Activated gamma-delta T cell treated with anti-CD3 and anti-CD28 coated beads, Interleukin-2, amount 50 U/mL, for 16 hours (primary cell): ENCODE results near the gene KIFAP3.
"Not testable (repeated sequence)": the region's sequence is repeated elsewhere in the genome, so short reads cannot be mapped to it uniquely, and the experiment has no call there.

Experiments used
- DNase-seq: peaks from one replicate; pipeline ENCODE4 v3.0.0-alpha.2; 2020; ENCODE audit warnings: low read depth

KIFAP3 gene

GRCh38 chr1:169924063-169924462 is 150.4 kb downstream of the KIFAP3 start:
- DNase-seq: no peak

- DNase-seq: no peak
These were observed 153.4 kb downstream of the KIFAP3 start for GRCh38 chr1:169921080-169921479.

GRCh38 chr1:169918927-169919326 is 155.6 kb downstream of the KIFAP3 start:
- DNase-seq: no peak

- not testable (repeated sequence) for DNase-seq
These were observed 156.3 kb downstream of the KIFAP3 start for GRCh38 chr1:169918220-169918619.

- no peak for DNase-seq
These were observed 159.3 kb downstream of the KIFAP3 start for GRCh38 chr1:169915150-169915549.

GRCh38 chr1:169914531-169914930 is 160.0 kb downstream of the KIFAP3 start:
- no peak for DNase-seq

- DNase-seq: no peak
These were observed 165.0 kb downstream of the KIFAP3 start for GRCh38 chr1:169909499-169909898.

GRCh38 chr1:169906938-169907337 is 167.6 kb downstream of the KIFAP3 start:
- no peak for DNase-seq

GRCh38 chr1:169904834-169905233 is 169.7 kb downstream of the KIFAP3 start:
- no peak for DNase-seq

GRCh38 chr1:169902751-169903150 is 171.7 kb downstream of the KIFAP3 start:
- DNase-seq: no peak

GRCh38 chr1:169901115-169901514 is 173.4 kb downstream of the KIFAP3 start:
- no peak for DNase-seq

- DNase-seq: no peak
These were observed 173.9 kb downstream of the KIFAP3 start for GRCh38 chr1:169900571-169900970.

- DNase-seq: no peak
These were observed 174.8 kb downstream of the KIFAP3 start for GRCh38 chr1:169899519-169900217.

- DNase-seq: no peak
These were observed 178.5 kb downstream of the KIFAP3 start for GRCh38 chr1:169896013-169896412.

- no peak for DNase-seq
These were observed 179.9 kb downstream of the KIFAP3 start for GRCh38 chr1:169894424-169895145.

GRCh38 chr1:169893645-169894423 is 180.7 kb downstream of the KIFAP3 start, which contains the start of gene SCYL3:
TSS of gene SCYL3 (minus strand) at chr1:169893896. CDS start at chr1:169888840, 5,056 bp downstream.
- peak; percentile 79 for DNase-seq

- no peak for DNase-seq
These were observed 181.4 kb downstream of the KIFAP3 start for GRCh38 chr1:169892927-169893644.

GRCh38 chr1:169892176-169892926 is 182.1 kb downstream of the KIFAP3 start:
- no peak for DNase-seq

- no peak for DNase-seq
These were observed 183.0 kb downstream of the KIFAP3 start for GRCh38 chr1:169891539-169891885.

GRCh38 chr1:169890761-169891538 is 183.5 kb downstream of the KIFAP3 start:
- DNase-seq: peak; percentile 29

GRCh38 chr1:169889871-169890270 is 184.6 kb downstream of the KIFAP3 start:
- no peak for DNase-seq
